HFFc6 (cell line): ENCODE data around the gene CADM1. TPM values are rescaled to one million over a fixed set of nuclear protein-coding genes. Genes with fewer than 3 reads are reported as not detected.

ENCODE experiments used
- DNase-seq: peaks from one replicate; pipeline ENCODE4 v3.0.0-alpha.2; 2018
- H3K27ac Mint-ChIP-seq: 2 replicates; pipeline ENCODE4 v1.8.0; 2020; ENCODE audit warnings: mild to moderate bottlenecking, mixed read lengths
- H3K27me3 Mint-ChIP-seq: 2 replicates; pipeline ENCODE4 v1.8.0; 2021; ENCODE audit warnings: mild to moderate bottlenecking, moderate library complexity, mixed read lengths; ENCODE audit not compliant: insufficient read depth
- H3K36me3 Mint-ChIP-seq: 2 replicates; pipeline ENCODE4 v1.8.0; 2021; ENCODE audit warnings: low read depth, mixed read lengths
- H3K4me1 Mint-ChIP-seq: 2 replicates; pipeline ENCODE4 v1.8.0; 2020; ENCODE audit warnings: low read depth, mixed read lengths
- H3K4me3 Mint-ChIP-seq: 2 replicates; pipeline ENCODE4 v1.8.0; 2020; ENCODE audit warnings: mild to moderate bottlenecking, moderate library complexity, mixed read lengths
- H3K9me3 Mint-ChIP-seq: 2 replicates; pipeline ENCODE4 v1.8.0; 2020; ENCODE audit warnings: mild to moderate bottlenecking, mixed read lengths
- CTCF ChIP-seq: fragments of 200-600 bp; sonication (generic); IDR thresholded peaks from 2 replicates; pipeline ENCODE4 v1.5.0; 2021; ENCODE audit warnings: antibody characterized with exemption, mild to moderate bottlenecking
- total RNA-seq, 6 experiments: library from RNA; stranded (reverse); fragmentation: NEBNext Ultra II Directional; extraction: Animal tissue kit (Norgen Biotek cat#: 25700); gene quantifications; 2 replicates in 1 of 6; 3 replicates in 5 of 6; pipeline ENCODE4 v1.2.3, GENCODE V29; 2021

Gene CADM1
- total RNA-seq, 6 experiments from 2014 or later: not detected

- H3K9me3 Mint-ChIP-seq: peaks cover 30% of the 10 kb centered on the region
- DNase-seq: no peak
- H3K27ac Mint-ChIP-seq: no peak overlapping the region
- H3K4me1 Mint-ChIP-seq: no peaks in the 10 kb centered on the region
- H3K27me3 Mint-ChIP-seq: no peaks in the 10 kb centered on the region
- TF ChIP-seq CTCF: no peak
- no peak overlapping the region for H3K4me3 Mint-ChIP-seq
- no peaks in the 10 kb centered on the region for H3K36me3 Mint-ChIP-seq
These were observed 228.0 kb downstream of the CADM1 start for GRCh38 chr11:115276191-115276590.

- H3K27ac Mint-ChIP-seq: no peak overlapping the region
- TF ChIP-seq CTCF: no peak
- H3K4me1 Mint-ChIP-seq: no peaks in the 10 kb centered on the region
- no peak for DNase-seq
- peaks cover 33% of the 10 kb centered on the region for H3K9me3 Mint-ChIP-seq
- no peak overlapping the region for H3K4me3 Mint-ChIP-seq
- H3K27me3 Mint-ChIP-seq: no peaks in the 10 kb centered on the region
- H3K36me3 Mint-ChIP-seq: no peaks in the 10 kb centered on the region
These were observed 229.2 kb downstream of the CADM1 start for GRCh38 chr11:115275045-115275444.

GRCh38 chr11:115272925-115273324 is 231.3 kb downstream of the CADM1 start:
- H3K27me3 Mint-ChIP-seq: no peaks in the 10 kb centered on the region
- TF ChIP-seq CTCF: no peak

GRCh38 chr11:115271643-115272042 is 232.6 kb downstream of the CADM1 start:
- DNase-seq: no peak
- Mint-ChIP-seq H3K4me3 (no peak overlapping the region), H3K36me3 (no peaks in the 10 kb centered on the region; the same call in 1 of the 2 replicates), H3K27ac (no peak overlapping the region), H3K9me3 (peaks cover 33% of the 10 kb centered on the region), H3K27me3 (no peaks in the 10 kb centered on the region), H3K4me1 (no peaks in the 10 kb centered on the region)
- TF ChIP-seq CTCF: no peak

More at GRCh38 chr11:115272925-115273324, 231.3 kb downstream of the CADM1 start:
- peaks cover 38% of the 10 kb centered on the region for H3K9me3 Mint-ChIP-seq
- H3K27ac Mint-ChIP-seq: no peak overlapping the region
- H3K4me1 Mint-ChIP-seq: no peaks in the 10 kb centered on the region
- no peak overlapping the region for H3K4me3 Mint-ChIP-seq
- no peaks in the 10 kb centered on the region; the same call in 1 of the 2 replicates for H3K36me3 Mint-ChIP-seq
- no peak for DNase-seq

GRCh38 chr11:115269191-115269950 is 234.8 kb downstream of the CADM1 start:
- H3K4me3 Mint-ChIP-seq: no peak overlapping the region
- H3K27me3 Mint-ChIP-seq: peaks cover 1% of the 10 kb centered on the region; the same call in 1 of the 2 replicates
- no peaks in the 10 kb centered on the region for H3K4me1 Mint-ChIP-seq
- no peak for DNase-seq
- no peak for TF ChIP-seq CTCF
- no peak overlapping the region for H3K27ac Mint-ChIP-seq
- H3K36me3 Mint-ChIP-seq: no peaks in the 10 kb centered on the region; the same call in 1 of the 2 replicates
- peaks cover 30% of the 10 kb centered on the region for H3K9me3 Mint-ChIP-seq
